Measurements from ENCODE around the gene PITX1.
A peak's percentile ranks its signal among the peaks of the same experiment; 100 is the strongest.
"Not testable (repeated sequence)": the region's sequence is repeated elsewhere in the genome, so short reads cannot be mapped to it uniquely, and the experiment has no call there.

The PITX1 gene

GRCh38 chr5:135033901-135034235 lies at the start of gene PITX1:
TSS of gene PITX1 (minus strand) at chr5:135034228. CDS start at chr5:135033881, 347 bp downstream.
- DNase-seq: no peak

- not testable (repeated sequence) for DNase-seq
Measured at GRCh38 chr5:135083334-135083733, 49.3 kb upstream of the PITX1 start.

- no peak for DNase-seq
Measured at GRCh38 chr5:135081240-135081639, 47.2 kb upstream of the PITX1 start.

- no peak for DNase-seq
Measured at GRCh38 chr5:135079760-135080159, 45.7 kb upstream of the PITX1 start.

- DNase-seq: no peak
Measured at GRCh38 chr5:135079099-135079681, 45.2 kb upstream of the PITX1 start.

GRCh38 chr5:135076801-135077200 lies 42.8 kb upstream of the PITX1 start:
- DNase-seq: no peak

- DNase-seq: peak; percentile 83
Measured at GRCh38 chr5:135076051-135076491, 42.0 kb upstream of the PITX1 start.

- DNase-seq: no peak
Measured at GRCh38 chr5:135075621-135076020, 41.6 kb upstream of the PITX1 start.

- peak; percentile 61 for DNase-seq
Measured at GRCh38 chr5:135073761-135074345, 39.8 kb upstream of the PITX1 start.

GRCh38 chr5:135072387-135073281 lies 38.6 kb upstream of the PITX1 start:
- no peak for DNase-seq

GRCh38 chr5:135071311-135071710 lies 37.3 kb upstream of the PITX1 start:
- no peak for DNase-seq

GRCh38 chr5:135069895-135070657 lies 36.0 kb upstream of the PITX1 start:
- DNase-seq: no peak

- no peak for DNase-seq
Measured at GRCh38 chr5:135069016-135069770, 35.2 kb upstream of the PITX1 start.

- DNase-seq: no peak
Measured at GRCh38 chr5:135067587-135067986, 33.6 kb upstream of the PITX1 start.

GRCh38 chr5:135066781-135067180 lies 32.8 kb upstream of the PITX1 start:
- DNase-seq: no peak

GRCh38 chr5:135065306-135066265 lies 31.6 kb upstream of the PITX1 start:
- no peak for DNase-seq

GRCh38 chr5:135064235-135064570 lies 30.2 kb upstream of the PITX1 start:
- no peak for DNase-seq

GRCh38 chr5:135063511-135064234 lies 29.6 kb upstream of the PITX1 start:
- no peak for DNase-seq

- DNase-seq: no peak
Measured at GRCh38 chr5:135063056-135063445, 29.0 kb upstream of the PITX1 start.

- no peak for DNase-seq
Measured at GRCh38 chr5:135062216-135063055, 28.4 kb upstream of the PITX1 start.

Data from HCEC 1CT (cell line).